ENCODE data around the gene DTD2. TPM values are rescaled to one million over a fixed set of nuclear protein-coding genes. Genes with fewer than 3 reads are reported as not detected.
"Not testable (repeated sequence)": the region's sequence is repeated elsewhere in the genome, so short reads cannot be mapped to it uniquely, and the experiment has no call there.

The DTD2 gene
- total and polyA plus RNA-seq, 2 experiments from 2014 or later, result 13.7 to 49.2 TPM

GRCh38 chr14:31441273-31442111, 15.8 kb downstream of the DTD2 start:
- H3K79me2 ChIP-seq, result no peaks in the 10 kb centered on the region
- H3K9me3 ChIP-seq (ENCODE audit: low read depth), result no peaks in the 10 kb centered on the region
- no peaks in the 10 kb centered on the region for H3K4me1 ChIP-seq (ENCODE audit: insufficient read depth)
- 78% methylated on average over 7 of the region's 7 CpGs for WGBS (ENCODE audit: low lambda C conversion rate, missing lambda C conversion rate)
- no peak overlapping the region for H2AFZ ChIP-seq
- no peaks in the 10 kb centered on the region for H4K20me1 ChIP-seq (ENCODE audit: insufficient read depth, poor library complexity, severe bottlenecking)
- H3K4me3 ChIP-seq, result no peak overlapping the region
- DNase-seq (ENCODE audit: low spot score), result no peak
- no peaks in the 10 kb centered on the region for H3K9me2 ChIP-seq (replicated peaks; ENCODE audit: insufficient read depth)
- H3K27ac ChIP-seq, result peak overlapping the region; percentile 58
- peak overlapping the region; percentile 19 for H3K4me2 ChIP-seq
- no peak for TF ChIP-seq EZH2 (IDR thresholded peaks at IDR 0.05; ENCODE audit: borderline replicate concordance)
- TF ChIP-seq EZH2phosphoT487 (IDR thresholded peaks at IDR 0.05; ENCODE audit: low read depth, severe bottlenecking, unreplicated experiment), result no peak
- TF ChIP-seq, protein P1, sequence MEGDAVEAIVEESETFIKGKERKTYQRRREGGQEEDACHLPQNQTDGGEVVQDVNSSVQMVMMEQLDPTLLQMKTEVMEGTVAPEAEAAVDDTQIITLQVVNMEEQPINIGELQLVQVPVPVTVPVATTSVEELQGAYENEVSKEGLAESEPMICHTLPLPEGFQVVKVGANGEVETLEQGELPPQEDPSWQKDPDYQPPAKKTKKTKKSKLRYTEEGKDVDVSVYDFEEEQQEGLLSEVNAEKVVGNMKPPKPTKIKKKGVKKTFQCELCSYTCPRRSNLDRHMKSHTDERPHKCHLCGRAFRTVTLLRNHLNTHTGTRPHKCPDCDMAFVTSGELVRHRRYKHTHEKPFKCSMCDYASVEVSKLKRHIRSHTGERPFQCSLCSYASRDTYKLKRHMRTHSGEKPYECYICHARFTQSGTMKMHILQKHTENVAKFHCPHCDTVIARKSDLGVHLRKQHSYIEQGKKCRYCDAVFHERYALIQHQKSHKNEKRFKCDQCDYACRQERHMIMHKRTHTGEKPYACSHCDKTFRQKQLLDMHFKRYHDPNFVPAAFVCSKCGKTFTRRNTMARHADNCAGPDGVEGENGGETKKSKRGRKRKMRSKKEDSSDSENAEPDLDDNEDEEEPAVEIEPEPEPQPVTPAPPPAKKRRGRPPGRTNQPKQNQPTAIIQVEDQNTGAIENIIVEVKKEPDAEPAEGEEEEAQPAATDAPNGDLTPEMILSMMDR (IDR thresholded peaks at IDR 0.05; ENCODE audit: poor library complexity), result no peak
- no peaks in the 10 kb centered on the region for H3K36me3 ChIP-seq (replicated peaks; ENCODE audit: insufficient read depth, low read depth)
- no peaks in the 10 kb centered on the region for H3K27me3 ChIP-seq

GRCh38 chr14:31440280-31440679, 17.0 kb downstream of the DTD2 start:
- Histone ChIP-seq H3K27me3 (no peaks in the 10 kb centered on the region), H3K9me3 (ENCODE audit: low read depth) (no peaks in the 10 kb centered on the region), H2AFZ (no peak overlapping the region), H3K79me2 (no peaks in the 10 kb centered on the region), H3K4me2 (no peak overlapping the region), H4K20me1 (ENCODE audit: insufficient read depth, poor library complexity, severe bottlenecking) (no peaks in the 10 kb centered on the region), H3K27ac (no peak overlapping the region), H3K4me3 (no peak overlapping the region), H3K36me3 (replicated peaks; ENCODE audit: insufficient read depth, low read depth) (no peaks in the 10 kb centered on the region), H3K4me1 (ENCODE audit: insufficient read depth) (no peaks in the 10 kb centered on the region), H3K9me2 (replicated peaks; ENCODE audit: insufficient read depth) (no peaks in the 10 kb centered on the region)
- DNase-seq (ENCODE audit: low spot score), result no peak
- TF ChIP-seq EZH2phosphoT487 (IDR thresholded peaks at IDR 0.05; ENCODE audit: low read depth, severe bottlenecking, unreplicated experiment), result no peak
- TF ChIP-seq EZH2 (IDR thresholded peaks at IDR 0.05; ENCODE audit: borderline replicate concordance), result no peak
- TF ChIP-seq, protein P1 (IDR thresholded peaks at IDR 0.05; ENCODE audit: poor library complexity), result no peak

- no peaks in the 10 kb centered on the region for H3K79me2 ChIP-seq
- TF ChIP-seq EZH2phosphoT487 (IDR thresholded peaks at IDR 0.05; ENCODE audit: low read depth, severe bottlenecking, unreplicated experiment) (no peak), EZH2 (IDR thresholded peaks at IDR 0.05; ENCODE audit: borderline replicate concordance) (no peak)
- TF ChIP-seq, protein P1 (IDR thresholded peaks at IDR 0.05; ENCODE audit: poor library complexity), result no peak
- 88% methylated on average over 2 of the region's 2 CpGs for WGBS (ENCODE audit: low lambda C conversion rate, missing lambda C conversion rate)
- no peak overlapping the region for H3K4me2 ChIP-seq
- no peak for DNase-seq (ENCODE audit: low spot score)
- no peaks in the 10 kb centered on the region for H4K20me1 ChIP-seq (ENCODE audit: insufficient read depth, poor library complexity, severe bottlenecking)
- H3K9me2 ChIP-seq (replicated peaks; ENCODE audit: insufficient read depth), result no peaks in the 10 kb centered on the region
- H3K4me1 ChIP-seq (ENCODE audit: insufficient read depth), result no peaks in the 10 kb centered on the region
- no peak overlapping the region for H3K27ac ChIP-seq
- no peaks in the 10 kb centered on the region for H3K27me3 ChIP-seq
- no peak overlapping the region for H3K4me3 ChIP-seq
- H3K9me3 ChIP-seq (ENCODE audit: low read depth), result no peaks in the 10 kb centered on the region
- H3K36me3 ChIP-seq (replicated peaks; ENCODE audit: insufficient read depth, low read depth), result no peaks in the 10 kb centered on the region
- no peak overlapping the region for H2AFZ ChIP-seq
Measured at GRCh38 chr14:31439561-31439960, 17.7 kb downstream of the DTD2 start.

- H2AFZ ChIP-seq; H3K9me3 ChIP-seq (ENCODE audit: low read depth): not testable (repeated sequence)
Measured at GRCh38 chr14:31437045-31437691, 20.1 kb downstream of the DTD2 start.

More at GRCh38 chr14:31437045-31437691, 20.1 kb downstream of the DTD2 start:
- not testable (repeated sequence) for H3K79me2 ChIP-seq; H3K4me1 ChIP-seq (ENCODE audit: insufficient read depth); H3K9me2 ChIP-seq (replicated peaks; ENCODE audit: insufficient read depth); DNase-seq (ENCODE audit: low spot score); H3K27ac ChIP-seq; H3K4me3 ChIP-seq; H3K4me2 ChIP-seq; H4K20me1 ChIP-seq (ENCODE audit: insufficient read depth, poor library complexity, severe bottlenecking); H3K27me3 ChIP-seq; H3K36me3 ChIP-seq (replicated peaks; ENCODE audit: insufficient read depth, low read depth)
- WGBS (ENCODE audit: low lambda C conversion rate, missing lambda C conversion rate), result 96% methylated on average over 13 of the region's 45 CpGs

Measured in hepatocyte (in vitro differentiated cells).